ENCODE measurements around the gene ROBO2. TPM values are rescaled to one million over a fixed set of nuclear protein-coding genes. Genes with fewer than 3 reads are reported as not detected.
A peak's percentile ranks its signal among the peaks of the same experiment; 100 is the strongest.

ROBO2 gene
- total and polyA plus RNA-seq, 3 donors from 2014 or later: 16.1 to 23.3 (median 17.7) TPM

GRCh38 chr3:77248420-77248819 is 208.5 kb downstream of the ROBO2 start:
- TF ChIP-seq CTCF (IDR thresholded peaks at IDR 0.05) (no peak), POLR2A (IDR thresholded peaks at IDR 0.05) (no peak)
- H3K36me3 ChIP-seq (ENCODE audit: low read depth, missing control alignments): no peaks in the 10 kb centered on the region
- DNase-seq: no peak
- intact Hi-C loops (cut with DNase I; ENCODE audit: low total_unique reads): no loop called here
- H3K27me3 ChIP-seq: no peaks in the 10 kb centered on the region
- H3K4me1 ChIP-seq: no peaks in the 10 kb centered on the region
- H3K4me3 ChIP-seq: no peak overlapping the region
- no peaks in the 10 kb centered on the region for H3K9me3 ChIP-seq
- H3K27ac ChIP-seq: no peak overlapping the region
- 60 to 70% methylated on average over 16 to 17 of the region's 17 CpGs for WGBS, 2 donors

GRCh38 chr3:77251136-77251535 is 211.2 kb downstream of the ROBO2 start:
- WGBS, 2 donors: 67 to 83% methylated on average over 7 of the region's 7 CpGs
- Histone ChIP-seq H3K27me3 (no peaks in the 10 kb centered on the region), H3K36me3 (ENCODE audit: low read depth, missing control alignments) (no peaks in the 10 kb centered on the region), H3K9me3 (no peaks in the 10 kb centered on the region), H3K4me1 (no peaks in the 10 kb centered on the region), H3K4me3 (no peak overlapping the region), H3K27ac (no peak overlapping the region)
- intact Hi-C loops (cut with DNase I; ENCODE audit: low total_unique reads): no loop called here
- TF ChIP-seq CTCF (IDR thresholded peaks at IDR 0.05): no peak
- no peak for TF ChIP-seq POLR2A (IDR thresholded peaks at IDR 0.05)
- DNase-seq: no peak

GRCh38 chr3:77254967-77255831 is 215.3 kb downstream of the ROBO2 start:
- DNase-seq: peak; percentile 75
- H3K27me3 ChIP-seq: no peaks in the 10 kb centered on the region
- no peaks in the 10 kb centered on the region for H3K36me3 ChIP-seq (ENCODE audit: low read depth, missing control alignments)
- H3K4me1 ChIP-seq: no peaks in the 10 kb centered on the region
- TF ChIP-seq POLR2A (IDR thresholded peaks at IDR 0.05) (no peak), CTCF (IDR thresholded peaks at IDR 0.05) (peak; percentile 80 to 84 (median 82))
- H3K4me3 ChIP-seq: no peak overlapping the region
- no peaks in the 10 kb centered on the region for H3K9me3 ChIP-seq
- WGBS, 2 donors: 74 to 76% methylated on average over 3 of the region's 3 CpGs
- intact Hi-C loops (cut with DNase I; ENCODE audit: low total_unique reads): loop anchor here (5.0 kb wide), 1 partner anchor 213 kb away; the partner anchor contains the start of gene ROBO2
- no peak overlapping the region for H3K27ac ChIP-seq

- DNase-seq: no peak
- Histone ChIP-seq H3K4me3 (no peak overlapping the region), H3K4me1 (no peaks in the 10 kb centered on the region), H3K27me3 (no peaks in the 10 kb centered on the region), H3K27ac (no peak overlapping the region), H3K9me3 (no peaks in the 10 kb centered on the region), H3K36me3 (ENCODE audit: low read depth, missing control alignments) (no peaks in the 10 kb centered on the region)
- no peak for TF ChIP-seq POLR2A (IDR thresholded peaks at IDR 0.05)
- no peak for TF ChIP-seq CTCF (IDR thresholded peaks at IDR 0.05)
- 68 to 76% methylated on average over 9 of the region's 9 CpGs for WGBS, 2 donors
- intact Hi-C loops (cut with DNase I; ENCODE audit: low total_unique reads): loop anchor here (5.0 kb wide), 1 partner anchor 215 kb away; the partner anchor contains the start of gene ROBO2
Observed at GRCh38 chr3:77256584-77257503, 216.9 kb downstream of the ROBO2 start.
